ENCODE data around the gene AUTS2.

AUTS2 gene

GRCh38 chr7:70415179-70415972 is 817.1 kb downstream of the AUTS2 start:
- DNase-seq (ENCODE audit: low read depth in 2 of 2), result no peak

GRCh38 chr7:70416347-70416985 is 818.2 kb downstream of the AUTS2 start:
- no peak for DNase-seq (ENCODE audit: low read depth in 2 of 2)

- no peak for DNase-seq (ENCODE audit: low read depth in 2 of 2)
These were observed 818.8 kb downstream of the AUTS2 start for GRCh38 chr7:70416986-70417655.

DNA sequence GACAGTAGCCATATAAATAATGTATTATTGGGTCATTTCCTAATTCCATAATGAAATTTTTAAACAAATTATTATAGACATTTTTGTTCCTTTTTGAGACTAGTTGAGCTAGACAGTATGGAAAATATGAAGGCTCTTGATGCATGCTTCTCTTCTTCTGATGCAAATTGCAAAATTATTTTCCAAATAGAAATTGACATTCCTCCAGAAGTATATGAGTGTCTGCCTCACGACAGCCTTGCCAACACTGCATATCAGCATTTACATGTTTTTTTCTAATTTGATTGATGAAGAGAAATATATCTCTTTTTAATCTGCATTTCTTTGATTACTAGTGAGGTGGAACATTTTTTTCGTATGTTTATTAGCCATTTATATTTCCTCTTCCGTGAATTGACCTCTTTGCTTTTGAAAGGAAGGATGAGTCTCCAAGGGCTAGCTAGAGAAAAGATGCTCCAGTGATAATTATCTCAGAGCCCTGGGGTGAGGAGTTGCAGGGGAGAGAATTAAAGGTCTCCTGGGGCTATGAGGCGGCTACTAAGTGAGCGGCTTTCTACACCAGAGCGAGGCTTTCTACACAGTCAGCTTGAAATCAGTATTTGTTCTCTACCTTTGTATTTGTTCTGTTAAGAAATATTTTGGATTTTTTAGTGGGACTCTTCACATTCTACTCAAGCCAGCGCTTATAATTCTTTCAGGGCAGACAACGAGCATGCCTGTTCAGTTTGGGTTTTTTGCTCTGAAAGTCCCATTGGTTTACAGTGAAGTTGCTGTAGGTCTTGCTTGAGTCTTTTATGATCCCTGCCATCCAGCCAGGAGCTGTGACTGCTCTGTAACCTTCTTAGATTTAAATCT is 821.5 kb downstream of the AUTS2 start:
- no peak for DNase-seq (ENCODE audit: low read depth in 2 of 2)

DNA sequence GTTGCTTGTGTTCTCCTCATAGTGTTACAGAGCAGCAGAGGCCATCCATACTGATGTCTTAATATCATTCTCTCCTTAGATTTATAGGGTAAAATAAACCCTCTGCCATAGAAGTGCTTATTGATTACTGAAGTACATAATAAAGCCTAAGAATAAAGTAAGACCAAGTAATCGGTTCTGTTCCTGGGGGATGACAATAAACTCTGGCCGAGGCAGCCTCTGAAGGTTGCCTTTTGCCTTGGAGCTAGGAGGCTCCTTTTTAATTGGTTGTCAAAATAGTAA is 822.0 kb downstream of the AUTS2 start:
- no peak for DNase-seq (ENCODE audit: low read depth in 2 of 2)

GRCh38 chr7:70421319-70421718 is 823.0 kb downstream of the AUTS2 start:
- no peak for DNase-seq (ENCODE audit: low read depth in 2 of 2)

GRCh38 chr7:70426249-70426880 is 828.1 kb downstream of the AUTS2 start:
- DNase-seq (ENCODE audit: low read depth in 2 of 2), result no peak

- no peak for DNase-seq (ENCODE audit: low read depth in 2 of 2)
These were observed 834.3 kb downstream of the AUTS2 start for GRCh38 chr7:70432567-70433001.

- no peak for DNase-seq (ENCODE audit: low read depth in 2 of 2)
These were observed 836.1 kb downstream of the AUTS2 start for GRCh38 chr7:70434376-70434775.

DNA sequence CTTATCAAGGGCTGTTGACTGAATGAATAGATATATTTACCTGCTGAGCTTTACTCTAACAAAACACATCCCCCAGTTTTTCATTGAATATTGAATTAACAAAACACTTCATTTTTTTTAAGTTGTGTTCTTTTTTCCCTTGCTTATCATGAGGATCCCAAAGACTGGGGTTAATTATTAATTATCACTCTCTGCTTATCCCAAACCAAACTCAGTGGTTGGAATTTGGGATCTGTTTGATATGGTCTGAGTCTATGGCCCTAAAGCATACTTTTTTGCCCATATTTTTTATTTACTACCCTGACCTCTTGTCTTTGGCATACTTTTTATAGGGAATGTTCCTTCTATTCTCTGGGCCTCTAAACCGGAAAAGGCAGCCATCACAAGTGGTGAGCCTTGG is 836.5 kb downstream of the AUTS2 start:
- no peak for DNase-seq (ENCODE audit: low read depth in 2 of 2)

- DNase-seq (ENCODE audit: low read depth in 2 of 2), result no peak
These were observed 837.4 kb downstream of the AUTS2 start for GRCh38 chr7:70435634-70436033.

DNA sequence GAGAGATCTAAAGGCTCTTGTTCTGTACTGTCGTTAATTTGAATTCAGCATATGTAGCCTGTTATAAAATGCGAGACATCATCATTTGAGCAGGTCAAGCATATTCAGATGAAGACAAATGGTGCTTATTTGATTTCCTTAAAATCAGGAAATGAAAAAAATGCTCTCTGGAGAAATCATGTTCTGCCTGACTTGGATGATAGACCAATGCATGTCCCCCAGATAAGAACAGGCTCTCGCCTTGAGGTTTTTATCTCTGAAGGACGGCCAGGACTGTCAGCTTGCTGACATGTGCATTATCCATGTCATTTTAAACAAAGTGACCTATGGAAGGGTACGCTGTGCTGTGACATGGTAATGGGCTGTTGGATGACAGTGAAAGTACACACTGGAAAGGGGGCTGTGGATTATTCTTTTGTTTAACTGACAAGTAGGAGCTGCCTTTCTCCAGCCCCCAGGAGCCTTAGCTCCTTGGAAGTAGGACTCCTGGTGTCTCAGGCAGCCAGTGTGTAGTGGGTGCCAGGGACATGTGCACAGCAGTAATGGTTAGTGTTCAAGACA is 838.6 kb downstream of the AUTS2 start:
- DNase-seq (ENCODE audit: low read depth in 2 of 2), result no peak

DNA sequence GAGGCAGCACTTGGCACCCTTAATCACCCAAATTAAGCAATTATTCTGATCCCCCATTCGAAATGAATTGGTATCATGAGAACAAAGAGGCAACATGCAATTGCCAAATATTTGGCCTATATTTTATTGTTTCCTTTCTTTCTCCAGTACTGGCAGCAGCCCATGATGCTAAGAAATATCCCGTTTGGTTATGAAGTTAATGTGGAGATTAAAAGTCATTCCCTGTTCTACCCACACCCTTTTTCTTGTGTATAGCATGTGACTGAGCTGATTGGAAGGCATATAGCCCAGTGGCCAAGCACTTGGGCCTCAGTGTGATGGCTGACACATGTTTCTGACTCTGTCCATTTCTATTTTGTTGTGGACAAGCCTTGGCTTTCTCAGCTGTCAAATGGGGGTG is 841.4 kb downstream of the AUTS2 start:
- DNase-seq (ENCODE audit: low read depth in 2 of 2), result no peak

DNA sequence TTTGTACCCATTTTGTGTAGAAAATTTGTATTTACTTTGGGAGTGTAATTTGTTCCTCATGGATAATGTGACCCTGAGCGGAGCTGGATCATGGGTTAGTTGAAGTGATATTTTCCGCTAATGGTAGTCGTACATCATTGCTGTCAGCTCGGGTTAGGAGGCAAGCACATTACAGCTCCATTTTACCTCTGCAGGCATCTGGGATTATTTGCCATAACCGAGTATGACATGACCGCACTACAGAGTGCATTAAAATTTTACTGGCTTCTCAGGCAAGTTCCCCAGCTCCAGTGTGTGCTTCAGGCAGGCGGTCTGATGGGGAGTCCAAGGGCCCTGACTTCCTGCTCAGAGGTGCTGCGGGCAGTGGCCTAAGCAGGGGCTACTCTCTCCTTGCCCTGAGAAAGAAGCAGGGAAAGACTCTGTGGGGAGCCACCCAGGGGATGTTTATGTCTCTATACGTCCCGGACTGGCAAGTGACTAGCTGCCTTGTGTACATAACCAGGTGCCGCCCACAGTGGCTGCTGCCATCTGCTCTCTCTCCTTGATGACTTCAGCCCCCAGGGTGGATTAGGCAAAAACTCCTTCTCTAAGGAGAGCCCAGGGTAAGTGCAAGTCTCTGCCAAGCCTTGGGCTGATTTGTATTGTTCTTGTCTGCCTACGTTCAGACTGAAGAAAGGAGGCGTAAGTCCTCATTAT is 848.3 kb downstream of the AUTS2 start:
- DNase-seq (ENCODE audit: low read depth in 2 of 2), result no peak

GRCh38 chr7:70448312-70448906 is 850.1 kb downstream of the AUTS2 start:
- no peak for DNase-seq (ENCODE audit: low read depth in 2 of 2)

GRCh38 chr7:70450731-70451130 is 852.5 kb downstream of the AUTS2 start:
- DNase-seq (ENCODE audit: low read depth in 2 of 2), result no peak

DNA sequence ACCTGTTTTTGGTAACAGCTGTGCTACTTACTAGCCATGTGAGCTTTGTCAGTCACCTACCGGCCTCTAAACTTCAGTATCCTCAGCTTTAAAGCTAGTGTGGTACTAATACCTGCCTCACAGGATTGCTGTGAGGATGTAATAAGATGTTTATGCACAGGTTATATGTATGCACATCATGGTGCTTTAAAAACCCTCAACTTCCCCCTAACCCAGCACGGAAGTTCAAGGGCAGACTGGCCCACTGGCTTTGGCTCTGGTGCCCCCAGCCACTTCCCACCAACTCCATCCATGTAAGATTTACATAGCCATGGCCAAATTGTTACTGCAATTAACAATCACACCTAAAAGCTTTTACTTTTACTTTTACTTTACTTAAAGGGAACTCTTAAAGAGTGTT is 857.6 kb downstream of the AUTS2 start:
- no peak for DNase-seq (ENCODE audit: low read depth in 2 of 2)

DNA sequence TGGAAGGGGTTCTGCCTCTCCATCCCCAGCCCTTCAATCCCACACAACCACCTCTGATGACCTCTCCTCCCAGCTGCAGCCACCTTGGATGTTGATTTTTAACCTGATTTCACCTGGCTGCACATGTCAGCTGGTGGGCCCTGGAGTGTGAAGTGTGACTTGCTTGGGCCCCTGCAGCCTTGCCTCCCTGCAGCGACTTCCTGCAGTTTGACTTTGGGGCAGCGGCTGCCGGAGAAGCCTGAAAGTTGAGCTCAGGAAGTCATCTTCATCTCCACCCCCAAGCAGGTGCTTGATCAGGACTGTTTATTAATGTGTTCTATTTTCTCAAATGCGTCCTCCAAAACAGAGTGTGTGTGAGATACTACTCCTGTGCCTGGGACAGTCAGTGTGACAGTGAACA is 858.4 kb downstream of the AUTS2 start:
- no peak for DNase-seq (ENCODE audit: low read depth in 2 of 2)

DNA sequence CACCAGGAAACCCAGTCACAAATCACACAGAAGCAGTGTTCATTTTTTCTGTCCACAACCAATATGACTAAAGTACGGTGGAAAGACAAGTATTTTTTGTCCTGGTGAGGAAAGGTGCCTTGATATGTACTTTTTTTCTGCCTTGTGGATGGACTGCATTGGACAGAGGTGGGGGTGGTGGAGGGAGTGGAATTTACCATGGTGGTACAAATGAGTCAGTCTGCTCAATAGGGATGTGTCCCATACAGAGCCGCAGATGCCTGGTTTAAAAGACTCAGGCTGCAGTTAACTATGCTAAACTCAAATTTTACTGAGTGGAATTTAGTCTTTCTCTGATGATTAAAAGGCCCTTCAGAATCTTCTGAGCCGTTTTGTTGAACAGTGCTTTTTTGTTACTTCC is 859.2 kb downstream of the AUTS2 start:
- no peak for DNase-seq (ENCODE audit: low read depth in 2 of 2)

All from activated CD8-positive, alpha-beta memory T cell treated with anti-CD3 and anti-CD28 coated beads for 4 hours (primary cell).